Ovary (tissue), 9 donors: ENCODE measurements around the gene MTHFS. TPM values are rescaled to one million over a fixed set of nuclear protein-coding genes. Genes with fewer than 3 reads are reported as not detected.

ENCODE experiments used
- DNase-seq, 5 donors: peaks; one replicate each; pipeline ENCODE4 v3.0.0-alpha.2; 2019 to 2020
- H3K27ac ChIP-seq, 2 donors: fragments of 200-600 bp; one replicate each; pipeline versions ENCODE4 v1.5.1 to v1.8.0; 2019 to 2022
- H3K27me3 ChIP-seq: fragments of 200-600 bp; one replicate; pipeline ENCODE4 v1.8.0; 2022
- H3K36me3 ChIP-seq: fragments of 200-600 bp; sonication (generic); one replicate; pipeline ENCODE4 v1.5.1; 2019
- H3K4me1 ChIP-seq: one replicate; pipeline ENCODE4 v1.8.1; 2013; ENCODE audit warnings: mild to moderate bottlenecking, moderate library complexity; ENCODE audit not compliant: insufficient read depth
- H3K4me3 ChIP-seq: fragments of 200-600 bp; sonication (generic); one replicate; pipeline ENCODE4 v1.5.1; 2017
- H3K9me3 ChIP-seq, 2 donors: fragments of 200-600 bp in 1 of 2; sonication (generic) in 1 of 2; one replicate each; pipeline versions ENCODE4 v1.5.1 to v1.8.1; 2013 to 2019; ENCODE audit warnings: mild to moderate bottlenecking in 1 of 2, moderate library complexity in 1 of 2
- EP300 ChIP-seq: sonication (generic); formaldehyde crosslinking; IDR thresholded peaks from one replicate; pipeline ENCODE4 v1.6.1; 2017; ENCODE audit warnings: antibody characterized with exemption
- POLR2A ChIP-seq: fragments of 450-650 bp; IDR thresholded peaks from one replicate; pipeline ENCODE4 v1.6.1; 2017; ENCODE audit warnings: antibody characterized with exemption, mild to moderate bottlenecking, moderate library complexity
- WGBS, 3 donors: extraction: QIAGEN DNeasy Blood & Tissue Kit in 1 of 3; methylation state at CpG; one replicate each; pipeline versions ENCODE4 v1.1.5 to v1.1.7; 2013 to 2017; 5-methylcytosine and 5-hydroxymethylcytosine counted together
- intact Hi-C, 4 donors: fragments of 100-400 bp; cut with DNase I; formaldehyde crosslinking; loops; one replicate each; pipeline versions ENCODE4 v1.11.0 to v1.15.1; 2022 to 2023
- polyA plus RNA-seq, 2 donors: library from polyadenylated mRNA; stranded (reverse); fragments of 200-250 nt in 1 of 2; fragments of 350-450 nt in 1 of 2; fragmentation: Illumina TruSeq in 1 of 2; extraction: RNeasy Lipid Tissue Mini Kit (QIAGEN cat#74804) in 1 of 2; gene quantifications; one replicate each; pipeline ENCODE4 v1.2.3, GENCODE V29; 2013 to 2014
- total RNA-seq, 7 donors: library from RNA; depleted of rRNA in 2 of 7; stranded (reverse); fragments of >200 nt in 2 of 7; fragmentation: NEBNext Ultra II Directional in 3 of 7; extraction: Animal tissue kit (Norgen Biotek cat#: 25700) in 3 of 7; gene quantifications; one replicate each; pipeline versions ENCODE4 v1.1.0 to v1.2.4, GENCODE V29; 2016 to 2023
- TF ChIP-seq, protein P1 (sequence below), 3 donors: fragments of 450-650 bp in 2 of 3; fragments of 200-600 bp in 1 of 3; IDR thresholded peaks; one replicate each; pipeline versions ENCODE4 v1.5.1 to v1.8.0; 2016 to 2022; ENCODE audit warnings: antibody characterized with exemption in 3 of 3, mild to moderate bottlenecking in 1 of 3
- donor health status: DM: no; HTN: no; CAD: no; lungs with moderate emphysema.
- donor health status: DM: no; HTN: no; CAD: no.
- donor health status: Bipolar disorder and iron deficiency.
- donor health status: DM: yes; HTN: yes; CAD: no.
- donor health status: DM: no; HTN: no; CAD: no.
- donor health status: DM: yes; HTN: yes; CAD: no.

Gene MTHFS
- total and polyA plus RNA-seq, 9 donors = 5.6 to 25.0 (median 14.2) TPM

- WGBS, 3 donors = 93 to 95% (median 93%) methylated on average over 6 of the region's 6 CpGs
- TF ChIP-seq POLR2A (no peak), EP300 (no peak)
- TF ChIP-seq, protein P1, sequence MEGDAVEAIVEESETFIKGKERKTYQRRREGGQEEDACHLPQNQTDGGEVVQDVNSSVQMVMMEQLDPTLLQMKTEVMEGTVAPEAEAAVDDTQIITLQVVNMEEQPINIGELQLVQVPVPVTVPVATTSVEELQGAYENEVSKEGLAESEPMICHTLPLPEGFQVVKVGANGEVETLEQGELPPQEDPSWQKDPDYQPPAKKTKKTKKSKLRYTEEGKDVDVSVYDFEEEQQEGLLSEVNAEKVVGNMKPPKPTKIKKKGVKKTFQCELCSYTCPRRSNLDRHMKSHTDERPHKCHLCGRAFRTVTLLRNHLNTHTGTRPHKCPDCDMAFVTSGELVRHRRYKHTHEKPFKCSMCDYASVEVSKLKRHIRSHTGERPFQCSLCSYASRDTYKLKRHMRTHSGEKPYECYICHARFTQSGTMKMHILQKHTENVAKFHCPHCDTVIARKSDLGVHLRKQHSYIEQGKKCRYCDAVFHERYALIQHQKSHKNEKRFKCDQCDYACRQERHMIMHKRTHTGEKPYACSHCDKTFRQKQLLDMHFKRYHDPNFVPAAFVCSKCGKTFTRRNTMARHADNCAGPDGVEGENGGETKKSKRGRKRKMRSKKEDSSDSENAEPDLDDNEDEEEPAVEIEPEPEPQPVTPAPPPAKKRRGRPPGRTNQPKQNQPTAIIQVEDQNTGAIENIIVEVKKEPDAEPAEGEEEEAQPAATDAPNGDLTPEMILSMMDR (IDR thresholded peaks at IDR 0.05) = no peak
- no peaks in the 10 kb centered on the region for H3K9me3 ChIP-seq
These were observed 32.9 kb downstream of the MTHFS start for GRCh38 chr15:79863886-79864285.

DNA sequence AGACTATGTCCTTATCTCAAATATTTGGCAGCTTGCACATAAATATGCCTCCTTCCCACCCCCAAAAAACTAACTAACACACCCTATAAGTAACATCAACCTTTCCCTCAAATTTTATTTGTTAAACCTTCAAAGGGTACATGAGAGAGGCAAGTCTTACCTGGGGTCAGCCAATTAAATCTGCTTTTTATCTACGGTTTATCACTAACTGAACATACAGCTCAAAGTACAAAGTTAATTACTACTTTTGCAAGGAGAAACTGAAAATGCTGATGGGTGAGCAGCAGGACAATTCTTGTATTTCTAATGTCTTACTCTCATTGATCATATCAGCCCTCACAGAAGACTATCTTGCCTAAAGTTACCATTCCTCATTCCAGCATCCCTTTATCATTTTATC is 34.6 kb downstream of the MTHFS start:
- 83 to 98% (median 93%) methylated on average over 1 of the region's 1 CpG for WGBS, 3 donors
- H3K4me1 ChIP-seq = no peaks in the 10 kb centered on the region
- TF ChIP-seq, protein P1 (IDR thresholded peaks at IDR 0.05) = no peak
- TF ChIP-seq POLR2A (no peak), EP300 (no peak)

More at GRCh38 chr15:79863886-79864285, 32.9 kb downstream of the MTHFS start:
- intact Hi-C loops = no loop called here
- no peak for DNase-seq
- H3K36me3 ChIP-seq = no peaks in the 10 kb centered on the region
- no peaks in the 10 kb centered on the region for H3K4me1 ChIP-seq
- no peak overlapping the region for H3K27ac ChIP-seq
- no peak overlapping the region for H3K4me3 ChIP-seq
- no peaks in the 10 kb centered on the region for H3K27me3 ChIP-seq

GRCh38 chr15:79860661-79861060 is 36.2 kb downstream of the MTHFS start:
- H3K9me3 ChIP-seq = no peaks in the 10 kb centered on the region
- no peak for DNase-seq
- 91 to 95% (median 94%) methylated on average over 2 of the region's 2 CpGs for WGBS, 3 donors
- H3K4me3 ChIP-seq = no peak overlapping the region
- no peaks in the 10 kb centered on the region for H3K27me3 ChIP-seq
- H3K27ac ChIP-seq = no peak overlapping the region
- H3K36me3 ChIP-seq = no peaks in the 10 kb centered on the region
- no peaks in the 10 kb centered on the region for H3K4me1 ChIP-seq
- intact Hi-C loops = no loop called here
- TF ChIP-seq EP300 (no peak), POLR2A (no peak)
- TF ChIP-seq, protein P1 (IDR thresholded peaks at IDR 0.05) = no peak

More for the DNA sequence above, 34.6 kb downstream of the MTHFS start:
- no peaks in the 10 kb centered on the region for H3K9me3 ChIP-seq
- DNase-seq = no peak
- no peaks in the 10 kb centered on the region for H3K36me3 ChIP-seq
- H3K27ac ChIP-seq = no peak overlapping the region
- H3K4me3 ChIP-seq = no peak overlapping the region
- intact Hi-C loops = no loop called here
- H3K27me3 ChIP-seq = no peaks in the 10 kb centered on the region

DNA sequence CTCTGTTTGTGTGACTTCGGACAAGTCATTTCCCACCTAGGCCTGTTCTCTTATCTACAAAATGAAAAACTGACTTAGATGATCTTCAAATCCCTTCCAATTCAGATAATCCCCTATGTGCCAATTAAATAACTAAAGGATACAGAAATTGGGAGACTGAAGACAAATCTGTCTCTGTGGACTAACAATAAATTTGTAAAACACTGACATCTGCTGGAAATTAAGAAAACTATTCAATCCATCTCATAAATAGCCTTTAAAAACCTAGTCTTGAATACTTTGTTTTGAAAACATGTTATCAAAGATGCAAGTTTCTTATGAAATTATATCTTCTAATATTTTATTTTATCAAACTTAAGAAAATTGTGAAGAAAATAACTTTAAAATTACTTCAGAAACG is 38.3 kb downstream of the MTHFS start:
- no peak overlapping the region for H3K27ac ChIP-seq
- 80 to 88% (median 87%) methylated on average over 2 of the region's 2 CpGs for WGBS, 3 donors
- DNase-seq = no peak
- TF ChIP-seq EP300 (no peak), POLR2A (no peak)
- TF ChIP-seq, protein P1 (IDR thresholded peaks at IDR 0.05) = no peak
- no peaks in the 10 kb centered on the region for H3K36me3 ChIP-seq
- H3K27me3 ChIP-seq = no peaks in the 10 kb centered on the region
- no peaks in the 10 kb centered on the region for H3K4me1 ChIP-seq
- no peaks in the 10 kb centered on the region for H3K9me3 ChIP-seq
- intact Hi-C loops = loop anchor here in 1 of 4 donors (10.0 kb wide), 1 partner anchor 474 kb away; no protein-coding TSS in a partner anchor
- no peak overlapping the region for H3K4me3 ChIP-seq
